ENCODE results near the gene NCEH1. TPM values are rescaled to one million over a fixed set of nuclear protein-coding genes. Genes with fewer than 3 reads are reported as not detected.
A peak's percentile ranks its signal among the peaks of the same experiment; 100 is the strongest.

Gene NCEH1
- polyA plus RNA-seq, 3 donors, result 8.6 to 23.9 (median 20.7) TPM

DNA sequence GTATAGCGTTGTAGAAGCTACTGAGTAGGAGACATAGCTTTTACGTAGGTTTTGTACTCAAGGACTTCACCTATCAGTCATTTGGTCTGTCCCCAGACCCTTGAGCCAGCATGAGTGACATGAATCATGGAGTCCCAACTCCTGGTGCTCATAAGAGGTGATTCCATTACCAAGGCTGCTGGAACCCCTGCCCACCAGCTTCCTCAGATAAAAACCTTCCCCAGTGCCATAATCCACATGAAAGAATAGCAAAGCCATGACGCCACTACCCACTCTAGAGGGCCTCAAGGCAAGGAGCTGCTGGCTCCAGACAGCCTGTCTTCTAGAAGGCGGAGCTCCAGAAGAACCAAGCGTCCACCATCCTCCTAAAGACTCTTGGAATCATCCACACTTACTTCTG, 69.6 kb downstream of the NCEH1 start:
- TF ChIP-seq, protein P1, sequence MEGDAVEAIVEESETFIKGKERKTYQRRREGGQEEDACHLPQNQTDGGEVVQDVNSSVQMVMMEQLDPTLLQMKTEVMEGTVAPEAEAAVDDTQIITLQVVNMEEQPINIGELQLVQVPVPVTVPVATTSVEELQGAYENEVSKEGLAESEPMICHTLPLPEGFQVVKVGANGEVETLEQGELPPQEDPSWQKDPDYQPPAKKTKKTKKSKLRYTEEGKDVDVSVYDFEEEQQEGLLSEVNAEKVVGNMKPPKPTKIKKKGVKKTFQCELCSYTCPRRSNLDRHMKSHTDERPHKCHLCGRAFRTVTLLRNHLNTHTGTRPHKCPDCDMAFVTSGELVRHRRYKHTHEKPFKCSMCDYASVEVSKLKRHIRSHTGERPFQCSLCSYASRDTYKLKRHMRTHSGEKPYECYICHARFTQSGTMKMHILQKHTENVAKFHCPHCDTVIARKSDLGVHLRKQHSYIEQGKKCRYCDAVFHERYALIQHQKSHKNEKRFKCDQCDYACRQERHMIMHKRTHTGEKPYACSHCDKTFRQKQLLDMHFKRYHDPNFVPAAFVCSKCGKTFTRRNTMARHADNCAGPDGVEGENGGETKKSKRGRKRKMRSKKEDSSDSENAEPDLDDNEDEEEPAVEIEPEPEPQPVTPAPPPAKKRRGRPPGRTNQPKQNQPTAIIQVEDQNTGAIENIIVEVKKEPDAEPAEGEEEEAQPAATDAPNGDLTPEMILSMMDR (IDR thresholded peaks at IDR 0.05), result no peak
- H3K9me3 ChIP-seq (replicated peaks in 1 of 2; ENCODE audit: control insufficient read depth in 1 of 2, insufficient read depth in 1 of 2, low read length in 2 of 2), result no peaks in the 10 kb centered on the region
- intact Hi-C loops (cut with micrococcal nuclease), result no loop called here
- WGBS (ENCODE audit: insufficient coverage), result 100% methylated on average over 4 of the region's 5 CpGs
- no peak overlapping the region for H3K27ac ChIP-seq (ENCODE audit: low read depth in 1 of 2, low read length in 2 of 2)
- Mint-ChIP-seq H3K4me1 (peaks cover 4% of the 10 kb centered on the region), H3K9me3 (no peaks in the 10 kb centered on the region), H3K36me3 (peaks cover 54 to 56% of the 10 kb centered on the region in 2 donors), H3K4me3 (no peak overlapping the region), H3K27ac (peak overlapping the region in 2 of 7 donors; percentile 20 to 36), H3K27me3 (ENCODE audit: low read depth in 3 of 3) (no peaks in the 10 kb centered on the region)
- no peak for DNase-seq
- no peak overlapping the region for H2AFZ ChIP-seq (ENCODE audit: insufficient read depth, low read depth, low read length, poor library complexity, severe bottlenecking)
- H3K27me3 ChIP-seq (ENCODE audit: control insufficient read depth in 2 of 2, insufficient read depth in 2 of 2, low read length in 2 of 2), result no peaks in the 10 kb centered on the region
- H3K4me1 ChIP-seq (ENCODE audit: control insufficient read depth in 1 of 2, insufficient read depth in 2 of 2, low read length in 2 of 2), result no peaks in the 10 kb centered on the region
- H3K9ac ChIP-seq (ENCODE audit: insufficient read depth, low read length, poor library complexity, severe bottlenecking), result no peak overlapping the region
- no peaks in the 10 kb centered on the region for H4K20me1 ChIP-seq (ENCODE audit: insufficient read depth, low read length)
- no peaks in the 10 kb centered on the region for H3K79me2 ChIP-seq (ENCODE audit: insufficient read depth, low read length)
- H3K36me3 ChIP-seq (replicated peaks in 1 of 2; ENCODE audit: control insufficient read depth in 1 of 2, insufficient read depth in 2 of 2, low read length in 2 of 2), result peaks cover 31 to 83% of the 10 kb centered on the region in 2 donors
- no peak overlapping the region for H3K4me3 ChIP-seq (replicated peaks in 1 of 3; ENCODE audit: low read depth in 2 of 3, low read length in 3 of 3)
- no peak overlapping the region for H3K4me2 ChIP-seq (replicated peaks; ENCODE audit: extremely low read depth, low read length, poor library complexity, severe bottlenecking)

DNA sequence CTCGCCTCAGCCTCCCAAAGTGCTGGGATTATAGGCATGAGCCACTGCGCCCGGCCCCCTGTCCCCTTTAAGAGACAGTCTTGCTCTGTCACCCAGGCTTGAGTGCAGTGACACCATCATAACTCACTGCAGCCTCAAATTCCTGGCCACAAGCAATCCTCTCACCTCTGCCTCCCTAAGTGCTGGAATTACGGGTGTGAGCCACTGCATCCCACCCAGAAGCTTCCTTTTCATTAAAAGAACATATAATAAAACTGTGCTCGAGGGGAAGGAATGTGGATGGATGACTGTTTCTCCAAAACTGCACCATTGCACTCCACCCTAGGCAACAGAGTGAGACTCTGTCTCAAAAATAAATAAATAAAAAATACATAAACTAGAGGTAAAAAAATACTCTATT, 70.1 kb downstream of the NCEH1 start:
- peaks cover 4% of the 10 kb centered on the region for H3K4me1 Mint-ChIP-seq
- Histone ChIP-seq H3K9me3 (replicated peaks in 1 of 2; ENCODE audit: control insufficient read depth in 1 of 2, insufficient read depth in 1 of 2, low read length in 2 of 2) (no peaks in the 10 kb centered on the region), H3K36me3 (replicated peaks in 1 of 2; ENCODE audit: control insufficient read depth in 1 of 2, insufficient read depth in 2 of 2, low read length in 2 of 2) (peaks cover 34 to 82% of the 10 kb centered on the region in 2 donors), H3K4me3 (replicated peaks in 1 of 3; ENCODE audit: low read depth in 2 of 3, low read length in 3 of 3) (no peak overlapping the region), H3K27me3 (ENCODE audit: control insufficient read depth in 2 of 2, insufficient read depth in 2 of 2, low read length in 2 of 2) (no peaks in the 10 kb centered on the region), H3K4me1 (ENCODE audit: control insufficient read depth in 1 of 2, insufficient read depth in 2 of 2, low read length in 2 of 2) (no peaks in the 10 kb centered on the region), H4K20me1 (ENCODE audit: insufficient read depth, low read length) (no peaks in the 10 kb centered on the region), H3K79me2 (ENCODE audit: insufficient read depth, low read length) (no peaks in the 10 kb centered on the region), H2AFZ (ENCODE audit: insufficient read depth, low read depth, low read length, poor library complexity, severe bottlenecking) (no peak overlapping the region), H3K27ac (ENCODE audit: low read depth in 1 of 2, low read length in 2 of 2) (no peak overlapping the region), H3K4me2 (replicated peaks; ENCODE audit: extremely low read depth, low read length, poor library complexity, severe bottlenecking) (no peak overlapping the region), H3K9ac (ENCODE audit: insufficient read depth, low read length, poor library complexity, severe bottlenecking) (no peak overlapping the region)
- 93% methylated on average over 3 of the region's 5 CpGs for WGBS (ENCODE audit: insufficient coverage)
- TF ChIP-seq, protein P1 (IDR thresholded peaks at IDR 0.05), result no peak
- intact Hi-C loops (cut with micrococcal nuclease), result no loop called here
- DNase-seq, result no peak
- peak overlapping the region in 1 of 7 donors; percentile 72 for H3K27ac Mint-ChIP-seq
- no peaks in the 10 kb centered on the region for H3K9me3 Mint-ChIP-seq
- H3K36me3 Mint-ChIP-seq, result peaks cover 56 to 60% of the 10 kb centered on the region in 2 donors
- H3K27me3 Mint-ChIP-seq (ENCODE audit: low read depth in 3 of 3), result no peaks in the 10 kb centered on the region
- H3K4me3 Mint-ChIP-seq, result no peak overlapping the region

Data from CD14-positive monocyte (primary cell).